GM23338 (cell line): ENCODE data around the gene OR5AS1.

ENCODE experiments used
- CTCF ChIP-seq, 2 experiments: fragments of 200-600 bp in 1 of 2; sonication (generic) in 1 of 2; conservative IDR thresholded peaks; 2 replicates each; pipeline versions ENCODE4 v1.5.1 to v1.6.1; 2016 to 2017; ENCODE audit warnings: antibody characterized with exemption in 2 of 2, low read depth in 2 of 2, mild to moderate bottlenecking in 2 of 2, moderate library complexity in 1 of 2
- REST ChIP-seq: IDR thresholded peaks from one replicate; pipeline ENCODE4 v1.6.1; 2018; ENCODE audit warnings: antibody characterized with exemption; ENCODE audit not compliant: unreplicated experiment

DNA sequence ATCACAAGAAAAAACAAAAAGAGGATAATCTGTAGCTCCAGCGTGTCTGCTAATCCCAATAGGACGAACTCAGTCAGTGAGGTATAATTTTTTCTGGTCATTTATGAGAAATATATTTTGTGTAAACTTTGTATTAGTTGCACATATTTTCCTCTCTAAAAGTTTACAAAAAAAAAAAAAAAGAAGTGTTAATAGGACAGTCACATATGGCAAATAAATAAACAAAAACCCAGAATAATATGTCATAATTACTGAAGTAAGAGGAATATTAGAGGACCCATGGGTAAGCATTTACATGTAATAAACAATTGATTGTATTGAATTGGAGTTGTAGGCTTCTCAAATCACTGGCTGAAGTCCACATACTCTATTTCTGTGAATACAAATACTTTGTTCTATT, 32.9 kb upstream of the OR5AS1 start, which contains the start of gene OR5F1:
- TF ChIP-seq CTCF (conservative IDR thresholded peaks at IDR 0.05; ENCODE audit: low read depth in 2 of 2) (no peak), REST (no peak)
